Kidney epithelial cell (primary cell): ENCODE results near the gene MAN2A1. TPM values are rescaled to one million over a fixed set of nuclear protein-coding genes. Genes with fewer than 3 reads are reported as not detected.

ENCODE experiments used
- DNase-seq: peaks from one replicate; pipeline ENCODE4 v3.0.0-alpha.2; 2010; ENCODE audit warnings: low read depth
- H3K27me3 ChIP-seq: 2 replicates; pipeline ENCODE4 v1.6.0; 2011; ENCODE audit warnings: low read length; ENCODE audit not compliant: control insufficient read depth, insufficient read depth
- H3K36me3 ChIP-seq: 2 replicates; pipeline ENCODE4 v1.5.1; 2011; ENCODE audit warnings: low read length; ENCODE audit not compliant: control insufficient read depth, insufficient read depth
- H3K4me3 ChIP-seq: 2 replicates; pipeline ENCODE4 v1.5.1; 2011; ENCODE audit warnings: low read depth, mild to moderate bottlenecking, control low read depth, low read length
- CTCF ChIP-seq: IDR thresholded peaks from 2 replicates; pipeline ENCODE4 v1.5.1; 2011; ENCODE audit warnings: mild to moderate bottlenecking, moderate library complexity, low read length, control low read depth, inconsistent platforms; ENCODE audit not compliant: insufficient read depth, poor library complexity, severe bottlenecking
- total RNA-seq: library from RNA; depleted of rRNA; stranded (reverse); fragments of >200 nt; gene quantifications from 2 replicates; pipeline ENCODE4 v1.2.3, GENCODE V29; 2015

The MAN2A1 gene
- total RNA-seq, 1 donor from 2014 or later: 53.1 TPM

GRCh38 chr5:109718632-109719031, 28.9 kb downstream of the MAN2A1 start:
- Histone ChIP-seq H3K4me3 (no peak overlapping the region), H3K36me3 (no peaks in the 10 kb centered on the region), H3K27me3 (no peaks in the 10 kb centered on the region)
- no peak for DNase-seq
- TF ChIP-seq CTCF: no peak

- no peak overlapping the region for H3K4me3 ChIP-seq
- no peak for DNase-seq
Measured at GRCh38 chr5:109719978-109720377, 30.3 kb downstream of the MAN2A1 start.

GRCh38 chr5:109721741-109722140, 32.0 kb downstream of the MAN2A1 start:
- no peak for TF ChIP-seq CTCF
- H3K36me3 ChIP-seq: no peaks in the 10 kb centered on the region
- H3K27me3 ChIP-seq: no peaks in the 10 kb centered on the region
- H3K4me3 ChIP-seq: no peak overlapping the region
- no peak for DNase-seq

More at GRCh38 chr5:109719978-109720377, 30.3 kb downstream of the MAN2A1 start:
- Histone ChIP-seq H3K27me3 (no peaks in the 10 kb centered on the region), H3K36me3 (no peaks in the 10 kb centered on the region)
- no peak for TF ChIP-seq CTCF

GRCh38 chr5:109723606-109724005, 33.9 kb downstream of the MAN2A1 start:
- Histone ChIP-seq H3K36me3 (no peaks in the 10 kb centered on the region), H3K4me3 (no peak overlapping the region), H3K27me3 (no peaks in the 10 kb centered on the region)
- TF ChIP-seq CTCF: no peak
- no peak for DNase-seq

- no peak for DNase-seq
- H3K4me3 ChIP-seq: no peak overlapping the region
- H3K27me3 ChIP-seq: no peaks in the 10 kb centered on the region
- TF ChIP-seq CTCF: no peak
- no peaks in the 10 kb centered on the region for H3K36me3 ChIP-seq
Measured at GRCh38 chr5:109725135-109725534, 35.4 kb downstream of the MAN2A1 start.
